NCI-H1694 treated with DMSO at 0.1 percent for 48 hours (cell line): ENCODE results near the gene DSC3.

Source experiments
- DNase-seq: peaks from one replicate; lab custom pipeline; 2025; lab: John Stamatoyannopoulos, UW

The DSC3 gene

GRCh38 chr18:30971338-30971956, 71.1 kb downstream of the DSC3 start:
- peak; percentile 3 for DNase-seq

- DNase-seq: peak; percentile 62
Observed at GRCh38 chr18:30970196-30970816, 72.2 kb downstream of the DSC3 start.

GRCh38 chr18:30969670-30970170, 72.8 kb downstream of the DSC3 start:
- DNase-seq: no peak

GRCh38 chr18:30967701-30968100, 74.8 kb downstream of the DSC3 start:
- DNase-seq: no peak

- no peak for DNase-seq
Observed at GRCh38 chr18:30965237-30965636, 77.3 kb downstream of the DSC3 start.

GRCh38 chr18:30960661-30961060, 81.9 kb downstream of the DSC3 start:
- no peak for DNase-seq

- no peak for DNase-seq
Observed at GRCh38 chr18:30957066-30957465, 85.5 kb downstream of the DSC3 start.

GRCh38 chr18:30954262-30954661, 88.3 kb downstream of the DSC3 start:
- DNase-seq: no peak

- DNase-seq: no peak
Observed at GRCh38 chr18:30945761-30946160, 96.8 kb downstream of the DSC3 start.

GRCh38 chr18:30944773-30945417, 97.6 kb downstream of the DSC3 start:
- DNase-seq: no peak

- no peak for DNase-seq
Observed at GRCh38 chr18:30940952-30941539, 101.5 kb downstream of the DSC3 start.
